H54 (cell line): ENCODE results near the gene KRT31.
"Not testable (repeated sequence)": the region's sequence is repeated elsewhere in the genome, so short reads cannot be mapped to it uniquely, and the experiment has no call there.

Source experiments
- DNase-seq: peaks from one replicate; pipeline ENCODE4 v3.0.0; 2011; ENCODE audit warnings: low spot score, mixed read lengths; ENCODE audit not compliant: insufficient read length
- FAIRE-seq: peaks from 3 replicates; lab custom pipeline; 2011; peaks lifted over from hg19 to GRCh38; lab: Jason Lieb, UNC
- POLR2A ChIP-seq: IDR thresholded peaks from 2 replicates; pipeline ENCODE4 v1.6.1; 2011; ENCODE audit warnings: low read depth, mild to moderate bottlenecking, low read length

Gene KRT31

GRCh38 chr17:41387670-41388069, 9.7 kb downstream of the KRT31 start:
- TF ChIP-seq POLR2A = no peak
- DNase-seq = no peak
- FAIRE-seq = no peak

GRCh38 chr17:41386227-41386626, 11.2 kb downstream of the KRT31 start:
- FAIRE-seq (no peak), DNase-seq (no peak)
- TF ChIP-seq POLR2A = no peak

- no peak for FAIRE-seq
- no peak for DNase-seq
- TF ChIP-seq POLR2A = no peak
Observed at GRCh38 chr17:41383690-41384089, 13.7 kb downstream of the KRT31 start.

GRCh38 chr17:41382394-41382793, 15.0 kb downstream of the KRT31 start:
- DNase-seq (no peak), FAIRE-seq (no peak)
- TF ChIP-seq POLR2A = no peak

- DNase-seq, FAIRE-seq: not testable (repeated sequence)
Observed at GRCh38 chr17:41381943-41382342, 15.5 kb downstream of the KRT31 start, which contains the start of gene KRT34. Gene KRT34, minus strand, starts transcription at chr17:41382306. Its CDS starts 60 bp downstream, at chr17:41382246.

GRCh38 chr17:41380091-41380490, 17.3 kb downstream of the KRT31 start:
- DNase-seq (peak; percentile 54), FAIRE-seq (peak; percentile 23)

GRCh38 chr17:41377546-41377945, 19.9 kb downstream of the KRT31 start:
- FAIRE-seq (no peak), DNase-seq (no peak)
- no peak for TF ChIP-seq POLR2A

GRCh38 chr17:41369713-41370112, 27.7 kb downstream of the KRT31 start, which contains the start of gene KRT33B:
Gene KRT33B, minus strand, starts transcription at chr17:41369813. Its CDS starts 63 bp downstream, at chr17:41369750.
- no peak for FAIRE-seq
- no peak for DNase-seq
- no peak for TF ChIP-seq POLR2A

- no peak for TF ChIP-seq POLR2A
- no peak for FAIRE-seq
Observed at GRCh38 chr17:41369023-41369422, 28.4 kb downstream of the KRT31 start.

GRCh38 chr17:41367426-41368075, 29.9 kb downstream of the KRT31 start:
- DNase-seq = peak; percentile 76
- FAIRE-seq = peak; percentile 33
- TF ChIP-seq POLR2A = no peak

More at GRCh38 chr17:41369023-41369422, 28.4 kb downstream of the KRT31 start:
- DNase-seq = no peak

- FAIRE-seq = no peak
- no peak for DNase-seq
- TF ChIP-seq POLR2A = no peak
Observed at GRCh38 chr17:41366070-41366469, 31.3 kb downstream of the KRT31 start.

GRCh38 chr17:41363881-41364280, 33.5 kb downstream of the KRT31 start:
- no peak for FAIRE-seq
- TF ChIP-seq POLR2A = no peak
- DNase-seq = no peak

GRCh38 chr17:41360296-41360995, 37.0 kb downstream of the KRT31 start:
- FAIRE-seq (no peak), DNase-seq (no peak)
- no peak for TF ChIP-seq POLR2A

GRCh38 chr17:41354536-41354935, 42.9 kb downstream of the KRT31 start:
- no peak for TF ChIP-seq POLR2A
- FAIRE-seq = no peak
- DNase-seq = no peak
